H1 (cell line): ENCODE results near the gene LARP4. TPM values are rescaled to one million over a fixed set of nuclear protein-coding genes. Genes with fewer than 3 reads are reported as not detected.

Source experiments
- YY1 ChIP-seq: IDR thresholded peaks from 2 replicates; pipeline ENCODE4 v1.6.1; 2011; ENCODE audit warnings: low read depth, mild to moderate bottlenecking, low read length
- polyA plus RNA-seq, 7 experiments: library from polyadenylated mRNA; depleted of rRNA in 3 of 7; stranded (reverse) in 5 of 7; unstranded in 2 of 7; fragments of >200 nt in 5 of 7; fragments of 200-250 nt in 2 of 7; gene quantifications; 1 replicate in 5 of 7; 2 replicates in 1 of 7; 4 replicates in 1 of 7; pipeline versions ENCODE4 v1.2.1 to v1.2.3, GENCODE V29; 2011 to 2013; ENCODE audit warnings: missing spikeins in 2 of 7, mixed read lengths in 2 of 7
- total RNA-seq: library from RNA; stranded (reverse); fragmentation: NEBNext Ultra II Directional; extraction: Animal tissue kit (Norgen Biotek cat#: 25700); gene quantifications from 2 replicates; pipeline ENCODE4 v1.2.1, GENCODE V29; 2021
- TF ChIP-seq, protein P1 (sequence below): IDR thresholded peaks from 2 replicates; pipeline ENCODE4 v1.6.1; 2011; ENCODE audit warnings: low read depth, mild to moderate bottlenecking, low read length; ENCODE audit not compliant: insufficient read depth

Gene LARP4
- total and polyA plus RNA-seq, 2 of the 8 experiments (the other 6 are each of a cell fraction or from before 2014, with no cell fraction given): 12.8 to 93.9 TPM

- TF ChIP-seq YY1: no peak
- TF ChIP-seq, protein P1, sequence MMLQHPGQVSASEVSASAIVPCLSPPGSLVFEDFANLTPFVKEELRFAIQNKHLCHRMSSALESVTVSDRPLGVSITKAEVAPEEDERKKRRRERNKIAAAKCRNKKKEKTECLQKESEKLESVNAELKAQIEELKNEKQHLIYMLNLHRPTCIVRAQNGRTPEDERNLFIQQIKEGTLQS: no peak
These were observed 37.5 kb upstream of the LARP4 start (continued) for GRCh38 chr12:50363141-50363540.
